H7 (cell line): ENCODE measurements around the gene ADRA2B. TPM values are rescaled to one million over a fixed set of nuclear protein-coding genes. Genes with fewer than 3 reads are reported as not detected.
"Not testable (repeated sequence)": the region's sequence is repeated elsewhere in the genome, so short reads cannot be mapped to it uniquely, and the experiment has no call there.

Source experiments
- DNase-seq: peaks from one replicate; pipeline ENCODE4 v3.0.0; 2012
- H3K27me3 ChIP-seq: 2 replicates; pipeline ENCODE4 v1.6.0; 2011; ENCODE audit warnings: mild to moderate bottlenecking, low read length; ENCODE audit not compliant: control insufficient read depth, insufficient read depth
- H3K36me3 ChIP-seq: replicated peaks from 2 replicates; pipeline ENCODE4 v1.5.1; 2011; ENCODE audit warnings: low read length; ENCODE audit not compliant: control insufficient read depth, insufficient read depth
- H3K4me3 ChIP-seq: 2 replicates; pipeline ENCODE4 v1.5.1; 2011; ENCODE audit warnings: low read depth, mild to moderate bottlenecking, control low read depth, low read length, moderate library complexity; ENCODE audit not compliant: insufficient read depth
- total RNA-seq: library from RNA; depleted of rRNA; stranded (reverse); fragments of >200 nt; shearing (Covaris generic); gene quantifications from 2 replicates; pipeline ENCODE4 v1.2.3, GENCODE V29; 2014; rRNA removed

Gene ADRA2B
- total RNA-seq, 1 experiment from 2014 or later, result 1.6 TPM

GRCh38 chr2:96063116-96063899, 53.1 kb downstream of the ADRA2B start:
- peak; percentile 35 for DNase-seq
- H3K27me3 ChIP-seq, H3K36me3 ChIP-seq, H3K4me3 ChIP-seq: not testable (repeated sequence)

Other genes with a start within 250 kb of the ADRA2B start
- 2.4 and 4.8 TPM in 2 replicates for gene ANKRD36C, start 124.7 kb downstream of the ADRA2B start, total RNA-seq
- gene GPAT2, start 81.7 kb downstream of the ADRA2B start, total RNA-seq, result 0.14 and 0.44 TPM in 2 replicates
- not detected in 2 replicates for gene ASTL, start 21.9 kb upstream of the ADRA2B start, total RNA-seq
- 2.0 and 3.6 TPM in 2 replicates for gene DUSP2, start 28.9 kb upstream of the ADRA2B start, total RNA-seq
- gene STARD7, start 92.3 kb upstream of the ADRA2B start, total RNA-seq, result 233 and 253 TPM in 2 replicates
- 13.4 and 13.8 TPM in 2 replicates for gene TMEM127, start 149.4 kb upstream of the ADRA2B start, total RNA-seq
- 108 and 111 TPM in 2 replicates for gene CIAO1, start 149.7 kb upstream of the ADRA2B start, total RNA-seq
- gene SNRNP200, start 189.0 kb upstream of the ADRA2B start, total RNA-seq, result 60.5 and 73.5 TPM in 2 replicates
- gene ITPRIPL1, start 208.7 kb upstream of the ADRA2B start, total RNA-seq, result 8.8 and 9.0 TPM in 2 replicates
- gene NCAPH, start 219.2 kb upstream of the ADRA2B start, total RNA-seq, result 37.2 and 46.4 TPM in 2 replicates